NT2/D1 (cell line): Measurements from ENCODE around the gene C11orf52.

ENCODE experiments used
- YY1 ChIP-seq: IDR thresholded peaks from 2 replicates; pipeline ENCODE4 v1.6.1; 2011; ENCODE audit not compliant: insufficient read length, insufficient read depth
- ZNF274 ChIP-seq: IDR thresholded peaks from 2 replicates; pipeline ENCODE4 v1.6.1; 2011; ENCODE audit warnings: mild to moderate bottlenecking, low read depth, low read length

DNA sequence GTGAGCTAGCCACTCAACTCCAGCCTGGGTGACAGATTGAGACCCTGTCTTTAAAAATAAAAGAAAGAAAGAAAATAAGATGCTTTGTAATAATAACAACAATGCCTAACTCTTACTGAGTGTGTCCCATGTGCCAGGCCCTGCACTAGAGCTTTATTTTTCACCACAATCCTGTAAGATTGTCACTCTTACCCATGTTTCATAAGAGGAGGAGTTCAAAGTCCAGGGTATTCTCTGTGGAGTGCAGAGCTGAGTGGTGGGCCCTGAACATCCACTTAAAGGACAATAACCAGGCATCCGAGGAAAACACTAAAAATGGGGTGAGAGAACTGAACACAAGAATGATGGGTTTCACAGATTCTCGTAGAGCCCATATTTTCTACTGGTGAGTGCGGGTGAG, 925 bp upstream of the C11orf52 start:
- no peak for TF ChIP-seq ZNF274
- no peak for TF ChIP-seq YY1
